Vagina (tissue), 2 donors: ENCODE measurements around the gene ELAVL2.

Source experiments
- POLR2A ChIP-seq, 2 donors: fragments of 450-650 bp; IDR thresholded peaks; one replicate each; pipeline ENCODE4 v1.6.1; 2017; ENCODE audit warnings: antibody characterized with exemption in 2 of 2, mild to moderate bottlenecking in 2 of 2, moderate library complexity in 2 of 2
- POLR2AphosphoS5 ChIP-seq, 2 donors: sonication (generic); formaldehyde crosslinking; IDR thresholded peaks; one replicate each; pipeline ENCODE4 v1.9.0; 2017; ENCODE audit warnings: antibody characterized with exemption in 2 of 2, mild to moderate bottlenecking in 2 of 2, low read depth in 1 of 2; ENCODE audit not compliant: insufficient read depth in 1 of 2
- TF ChIP-seq, protein P1 (sequence below), 3 experiments: fragments of 450-650 bp in 2 of 3; fragments of 200-600 bp in 1 of 3; sonication (generic) in 1 of 3; IDR thresholded peaks; one replicate each; pipeline ENCODE4 v1.5.1; 2017 to 2019; ENCODE audit warnings: antibody characterized with exemption in 3 of 3, mild to moderate bottlenecking in 2 of 3, moderate library complexity in 2 of 3

DNA sequence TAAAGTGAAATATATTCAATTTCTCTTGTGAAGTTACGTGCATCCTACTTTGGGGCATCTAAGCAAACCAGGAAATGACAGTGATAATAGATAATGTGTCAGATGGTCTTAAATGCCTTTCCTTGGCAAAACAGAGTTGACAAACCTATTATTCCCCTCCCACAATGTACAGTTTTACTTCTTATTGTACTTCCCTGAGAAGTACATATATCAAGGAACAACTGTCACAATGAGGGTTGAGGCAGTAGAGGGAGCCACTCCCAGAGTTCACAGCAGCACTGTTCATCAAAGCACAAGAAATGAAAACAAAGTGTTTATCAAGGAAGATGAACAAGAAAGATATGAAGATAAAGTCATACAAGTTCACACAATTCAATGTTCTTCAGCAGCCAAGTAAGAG, 41.1 kb downstream of the ELAVL2 start:
- TF ChIP-seq, protein P1, sequence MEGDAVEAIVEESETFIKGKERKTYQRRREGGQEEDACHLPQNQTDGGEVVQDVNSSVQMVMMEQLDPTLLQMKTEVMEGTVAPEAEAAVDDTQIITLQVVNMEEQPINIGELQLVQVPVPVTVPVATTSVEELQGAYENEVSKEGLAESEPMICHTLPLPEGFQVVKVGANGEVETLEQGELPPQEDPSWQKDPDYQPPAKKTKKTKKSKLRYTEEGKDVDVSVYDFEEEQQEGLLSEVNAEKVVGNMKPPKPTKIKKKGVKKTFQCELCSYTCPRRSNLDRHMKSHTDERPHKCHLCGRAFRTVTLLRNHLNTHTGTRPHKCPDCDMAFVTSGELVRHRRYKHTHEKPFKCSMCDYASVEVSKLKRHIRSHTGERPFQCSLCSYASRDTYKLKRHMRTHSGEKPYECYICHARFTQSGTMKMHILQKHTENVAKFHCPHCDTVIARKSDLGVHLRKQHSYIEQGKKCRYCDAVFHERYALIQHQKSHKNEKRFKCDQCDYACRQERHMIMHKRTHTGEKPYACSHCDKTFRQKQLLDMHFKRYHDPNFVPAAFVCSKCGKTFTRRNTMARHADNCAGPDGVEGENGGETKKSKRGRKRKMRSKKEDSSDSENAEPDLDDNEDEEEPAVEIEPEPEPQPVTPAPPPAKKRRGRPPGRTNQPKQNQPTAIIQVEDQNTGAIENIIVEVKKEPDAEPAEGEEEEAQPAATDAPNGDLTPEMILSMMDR (IDR thresholded peaks at IDR 0.05), result no peak
- TF ChIP-seq POLR2A (IDR thresholded peaks at IDR 0.05) (no peak), POLR2AphosphoS5 (IDR thresholded peaks at IDR 0.05; ENCODE audit: insufficient read depth in 1 of 2, low read depth in 1 of 2) (no peak)
